Mucosa of descending colon (tissue), 3 donors: ENCODE measurements around the gene PFN3. TPM values are rescaled to one million over a fixed set of nuclear protein-coding genes. Genes with fewer than 3 reads are reported as not detected.

ENCODE experiments used
- ATAC-seq: fragments of 200-7000 bp; cut with Tn5 transposase; one replicate; pipeline ENCODE4 v1.9.1; 2020; ENCODE audit warnings: mild to moderate bottlenecking, moderate library complexity
- DNase-seq, 3 donors: peaks; one replicate each; pipeline ENCODE4 v3.0.0-alpha.2; 2020
- H3K36me3 ChIP-seq: fragments of 200-600 bp; one replicate; pipeline ENCODE4 v1.8.0; 2021; ENCODE audit warnings: low read depth, mild to moderate bottlenecking
- H3K4me1 ChIP-seq: fragments of 200-600 bp; one replicate; pipeline ENCODE4 v1.8.0; 2021; ENCODE audit warnings: low read depth, mild to moderate bottlenecking
- H3K4me3 ChIP-seq: fragments of 200-600 bp; one replicate; pipeline ENCODE4 v1.8.0; 2021; ENCODE audit warnings: mild to moderate bottlenecking
- H3K9me3 ChIP-seq: fragments of 200-600 bp; one replicate; pipeline ENCODE4 v1.8.0; 2021; ENCODE audit warnings: mild to moderate bottlenecking
- CTCF ChIP-seq: fragments of 200-600 bp; IDR thresholded peaks from one replicate; pipeline ENCODE4 v1.8.0; 2022; ENCODE audit warnings: antibody characterized with exemption, mild to moderate bottlenecking
- intact Hi-C, 2 donors: fragments of 100-400 bp; cut with DNase I in 1 of 2; cut with micrococcal nuclease in 1 of 2; formaldehyde crosslinking; loops; one replicate each; pipeline versions ENCODE4 v1.11.0 to v1.11.1; 2022; cut with DNase I, micrococcal nuclease
- total RNA-seq, 3 donors: library from RNA; stranded (reverse); fragmentation: NEBNext Ultra II Directional in 2 of 3; extraction: Animal tissue kit (Norgen Biotek cat#: 25700) in 2 of 3; gene quantifications; one replicate each; pipeline versions ENCODE4 v1.2.1 to v1.2.4, GENCODE V29; 2021 to 2023
- donor health status: DM: no; HTN: no; CAD: no; lungs with moderate emphysema.
- donor health status: DM: no; HTN: no; CAD: no.
- donor health status: DM: no; HTN: yes; CAD: no.

The PFN3 gene
- total RNA-seq, 3 donors from 2014 or later: not detected

GRCh38 chr5:177447066-177447610, 46.7 kb upstream of the PFN3 start:
- intact Hi-C loops: no loop called here
- H3K36me3 ChIP-seq: no peaks in the 10 kb centered on the region
- H3K4me3 ChIP-seq: no peak overlapping the region
- DNase-seq: peak; percentile 60 to 81 (median 66)
- H3K4me1 ChIP-seq: peaks cover 21% of the 10 kb centered on the region
- H3K9me3 ChIP-seq: no peaks in the 10 kb centered on the region
- TF ChIP-seq CTCF: no peak
- ATAC-seq: peak; percentile 38

GRCh38 chr5:177446200-177447065, 46.0 kb upstream of the PFN3 start, which contains the start of gene PRR7:
TSS of gene PRR7 (plus strand) at chr5:177446814. CDS start at chr5:177455068, 8,254 bp downstream.
- peaks cover 21% of the 10 kb centered on the region for H3K4me1 ChIP-seq
- DNase-seq: peak; percentile 75 to 85 (median 75)
- H3K36me3 ChIP-seq: no peaks in the 10 kb centered on the region
- intact Hi-C loops: no loop called here
- ATAC-seq: peak; percentile 82
- H3K9me3 ChIP-seq: no peaks in the 10 kb centered on the region
- TF ChIP-seq CTCF: no peak
- H3K4me3 ChIP-seq: no peak within 1 kb of the TSS

GRCh38 chr5:177445917-177446199, 45.4 kb upstream of the PFN3 start:
- H3K4me1 ChIP-seq: peaks cover 21% of the 10 kb centered on the region
- no peaks in the 10 kb centered on the region for H3K9me3 ChIP-seq
- TF ChIP-seq CTCF: no peak
- no peak for ATAC-seq
- H3K36me3 ChIP-seq: no peaks in the 10 kb centered on the region
- intact Hi-C loops: no loop called here
- no peak overlapping the region for H3K4me3 ChIP-seq
- DNase-seq: no peak

- DNase-seq (no peak), ATAC-seq (no peak)
- no peak overlapping the region for H3K4me3 ChIP-seq
- peaks cover 21% of the 10 kb centered on the region for H3K4me1 ChIP-seq
- H3K9me3 ChIP-seq: no peaks in the 10 kb centered on the region
- no peaks in the 10 kb centered on the region for H3K36me3 ChIP-seq
- TF ChIP-seq CTCF: no peak
- intact Hi-C loops: no loop called here
Observed at GRCh38 chr5:177445052-177445916, 44.8 kb upstream of the PFN3 start.

GRCh38 chr5:177444106-177445051, 43.9 kb upstream of the PFN3 start:
- Histone ChIP-seq H3K4me3 (no peak overlapping the region), H3K4me1 (peaks cover 21% of the 10 kb centered on the region), H3K36me3 (no peaks in the 10 kb centered on the region), H3K9me3 (no peaks in the 10 kb centered on the region)
- intact Hi-C loops: no loop called here
- no peak for TF ChIP-seq CTCF
- ATAC-seq (no peak), DNase-seq (peak in 1 of 3 donors; percentile 49)
